Measurements from ENCODE around the gene PIP5K1C.
"Not testable (repeated sequence)": the region's sequence is repeated elsewhere in the genome, so short reads cannot be mapped to it uniquely, and the experiment has no call there.

PIP5K1C gene

GRCh38 chr19:3673506-3674439 is 26.5 kb downstream of the PIP5K1C start:
- no peak for DNase-seq (ENCODE audit: low read depth)

DNA sequence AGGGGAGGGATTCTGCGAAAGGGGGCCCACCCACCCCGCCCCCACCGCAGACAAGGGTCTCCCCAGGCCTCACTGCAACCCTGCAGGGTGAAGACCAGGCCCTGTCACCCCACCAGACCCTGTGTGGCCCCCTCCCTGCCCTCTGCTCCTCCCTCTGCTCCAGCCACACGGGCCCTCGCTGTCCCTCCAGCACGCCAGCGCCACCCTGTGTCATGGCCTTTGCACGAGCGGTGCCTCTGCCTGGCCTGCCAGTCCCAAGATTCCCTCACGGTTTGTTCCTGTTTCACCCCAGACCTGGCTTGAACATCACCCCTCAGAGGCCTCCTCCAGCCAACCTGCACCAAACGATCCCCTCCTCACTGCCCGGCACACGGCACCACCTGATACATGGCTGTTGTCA is 27.3 kb downstream of the PIP5K1C start:
- no peak for DNase-seq (ENCODE audit: low read depth)

GRCh38 chr19:3672575-3672948 is 27.7 kb downstream of the PIP5K1C start:
- no peak for DNase-seq (ENCODE audit: low read depth)

DNA sequence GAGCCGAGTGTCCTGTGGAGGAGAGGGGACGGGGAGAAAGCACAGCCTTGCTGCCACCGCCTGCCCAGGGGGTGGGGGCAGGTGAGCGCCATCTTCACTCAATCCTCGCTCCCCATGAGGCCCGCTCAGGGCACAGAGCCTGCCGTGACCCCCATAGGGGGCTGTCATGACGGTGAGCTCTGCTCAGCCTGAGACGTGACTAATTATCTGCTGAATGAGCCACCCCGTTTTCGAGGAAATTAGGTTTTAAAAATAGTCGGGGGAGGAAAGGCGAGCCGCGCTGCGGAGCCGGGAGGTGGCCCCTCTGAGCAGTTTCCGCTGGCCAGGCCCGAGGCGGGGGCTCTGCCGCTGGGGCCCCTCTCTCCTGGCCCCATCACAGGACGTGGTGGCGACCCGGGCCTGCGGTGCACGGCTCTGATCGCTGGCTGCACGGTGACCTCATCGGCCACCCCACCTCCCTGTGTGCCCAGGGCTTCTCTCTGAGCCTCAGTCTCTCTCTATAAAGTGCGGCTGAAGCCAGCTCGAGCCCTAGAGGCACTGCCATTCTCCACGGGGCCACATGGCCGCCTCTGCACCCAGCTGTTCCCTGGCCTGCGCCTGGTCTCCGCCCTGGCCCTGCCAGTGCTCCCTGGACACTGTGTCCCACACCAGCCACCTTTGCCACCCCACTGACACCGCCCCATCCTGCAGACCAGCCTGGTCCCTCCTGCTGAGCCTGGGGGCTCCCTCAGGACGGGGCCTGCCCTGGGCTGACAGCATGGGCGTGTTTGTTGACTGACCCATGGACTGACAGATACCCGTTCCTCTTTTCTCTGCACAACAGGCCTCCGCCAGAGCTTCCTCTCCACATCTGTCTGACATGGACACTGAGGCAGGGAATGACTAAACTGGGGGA is 28.3 kb downstream of the PIP5K1C start:
- no peak for DNase-seq (ENCODE audit: low read depth)

DNA sequence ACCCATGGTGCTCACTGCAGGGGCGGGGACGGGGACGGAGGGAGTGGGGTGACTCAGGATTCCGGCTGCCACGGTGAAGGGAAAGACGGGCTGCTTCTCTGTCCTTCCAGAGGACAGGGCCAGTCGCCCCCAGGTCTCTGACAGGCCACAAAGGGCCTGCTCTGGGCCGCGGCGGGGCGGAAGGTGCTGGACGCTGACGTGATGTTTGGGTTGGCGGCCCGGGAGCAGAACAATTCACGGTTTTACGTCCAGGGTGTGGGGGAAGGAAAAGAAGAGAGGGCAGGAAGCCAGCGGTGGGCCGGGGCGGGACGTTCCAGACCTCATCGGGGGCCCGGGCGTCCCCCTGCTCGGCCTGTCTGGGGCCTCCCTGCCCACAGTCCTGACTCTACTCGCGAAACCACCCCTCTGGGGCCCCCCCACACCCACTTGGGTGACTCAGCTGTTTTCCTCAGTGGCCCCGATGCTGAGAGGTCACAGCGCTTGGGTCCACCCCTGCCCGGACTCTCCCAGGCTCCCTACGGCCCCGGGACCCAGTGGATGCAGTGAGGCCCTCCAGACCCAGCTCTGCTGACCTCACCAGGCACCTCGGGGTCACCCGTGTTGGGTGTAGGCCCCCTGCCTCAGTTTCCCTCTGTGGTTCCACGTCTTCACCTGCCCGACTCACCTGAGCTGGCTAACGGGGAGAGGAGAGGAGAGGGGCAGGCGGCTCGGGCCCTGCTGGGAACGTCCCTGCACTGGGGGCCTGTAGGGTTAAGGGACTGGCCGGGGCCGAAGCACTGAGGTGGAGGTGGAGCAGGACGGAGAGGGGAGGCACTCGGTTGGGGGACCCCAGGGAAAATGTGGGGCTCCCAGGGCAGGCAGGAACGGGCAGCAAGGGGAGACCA is 29.2 kb downstream of the PIP5K1C start:
- peak; percentile 43 for DNase-seq (ENCODE audit: low read depth)

DNA sequence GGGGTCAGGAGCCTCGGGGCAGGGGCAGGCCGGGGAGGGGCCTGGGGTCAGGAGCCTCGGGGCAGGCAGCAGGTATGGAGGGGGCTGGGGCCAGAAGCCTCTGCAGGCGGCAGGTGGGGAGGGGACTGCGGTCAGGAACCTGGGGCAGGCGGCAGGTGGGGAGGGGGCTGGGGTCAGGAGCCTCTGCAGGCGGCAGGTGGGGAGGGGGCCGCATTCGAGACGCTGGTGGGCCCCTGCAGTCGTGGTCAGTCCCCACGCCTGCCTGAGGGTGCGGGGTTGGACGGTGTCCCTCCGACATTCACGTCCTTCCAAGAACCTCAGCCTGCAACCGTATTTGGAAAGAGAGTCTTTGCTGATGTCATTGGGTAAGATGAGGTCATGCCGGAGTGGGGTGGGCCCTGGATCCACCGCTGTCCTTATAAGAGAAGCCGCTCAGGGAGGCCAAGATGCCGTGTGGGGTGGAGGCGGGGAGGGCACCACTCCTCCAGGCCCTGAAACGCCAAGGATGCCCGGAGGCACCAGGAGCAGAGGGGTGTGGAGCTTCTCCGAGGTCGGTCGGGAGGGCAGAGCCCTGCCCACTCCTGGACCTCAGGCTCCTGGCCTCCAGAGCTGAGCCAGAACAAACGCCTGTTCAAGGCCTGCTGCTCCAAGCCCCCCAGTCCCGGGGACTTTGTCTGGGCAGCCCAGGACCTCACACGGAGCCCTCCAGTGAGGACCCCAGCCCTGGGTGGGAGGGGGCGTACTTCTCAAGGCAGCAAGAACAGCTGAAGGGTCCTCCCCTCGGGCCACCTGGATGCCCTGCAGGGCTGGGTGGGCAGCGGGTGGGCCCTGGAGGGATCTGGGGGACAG is 30.1 kb downstream of the PIP5K1C start:
- peak; percentile 87 for DNase-seq (ENCODE audit: low read depth)

GRCh38 chr19:3669082-3669946 is 31.0 kb downstream of the PIP5K1C start:
- no peak for DNase-seq (ENCODE audit: low read depth)

- DNase-seq (ENCODE audit: low read depth) = no peak
Observed at GRCh38 chr19:3668331-3669081, 31.8 kb downstream of the PIP5K1C start.

- DNase-seq (ENCODE audit: low read depth) = no peak
Observed at GRCh38 chr19:3667766-3668165, 32.5 kb downstream of the PIP5K1C start.

- DNase-seq (ENCODE audit: low read depth) = no peak
Observed at GRCh38 chr19:3667037-3667638, 33.1 kb downstream of the PIP5K1C start.

DNA sequence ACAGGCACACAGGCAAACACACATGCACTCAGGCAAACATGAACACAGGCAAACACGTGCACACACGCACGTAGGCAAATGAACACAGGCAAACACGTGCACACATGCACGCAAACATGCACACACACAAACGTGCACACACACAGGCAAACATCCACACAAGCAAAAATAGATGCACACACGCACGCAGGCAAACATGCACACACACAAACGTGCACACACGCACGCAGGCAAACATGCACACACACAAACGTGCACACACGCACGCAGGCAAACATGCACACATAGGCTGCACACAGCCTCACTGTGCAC is 33.8 kb downstream of the PIP5K1C start:
- not testable (repeated sequence) for DNase-seq (ENCODE audit: low read depth)

DNA sequence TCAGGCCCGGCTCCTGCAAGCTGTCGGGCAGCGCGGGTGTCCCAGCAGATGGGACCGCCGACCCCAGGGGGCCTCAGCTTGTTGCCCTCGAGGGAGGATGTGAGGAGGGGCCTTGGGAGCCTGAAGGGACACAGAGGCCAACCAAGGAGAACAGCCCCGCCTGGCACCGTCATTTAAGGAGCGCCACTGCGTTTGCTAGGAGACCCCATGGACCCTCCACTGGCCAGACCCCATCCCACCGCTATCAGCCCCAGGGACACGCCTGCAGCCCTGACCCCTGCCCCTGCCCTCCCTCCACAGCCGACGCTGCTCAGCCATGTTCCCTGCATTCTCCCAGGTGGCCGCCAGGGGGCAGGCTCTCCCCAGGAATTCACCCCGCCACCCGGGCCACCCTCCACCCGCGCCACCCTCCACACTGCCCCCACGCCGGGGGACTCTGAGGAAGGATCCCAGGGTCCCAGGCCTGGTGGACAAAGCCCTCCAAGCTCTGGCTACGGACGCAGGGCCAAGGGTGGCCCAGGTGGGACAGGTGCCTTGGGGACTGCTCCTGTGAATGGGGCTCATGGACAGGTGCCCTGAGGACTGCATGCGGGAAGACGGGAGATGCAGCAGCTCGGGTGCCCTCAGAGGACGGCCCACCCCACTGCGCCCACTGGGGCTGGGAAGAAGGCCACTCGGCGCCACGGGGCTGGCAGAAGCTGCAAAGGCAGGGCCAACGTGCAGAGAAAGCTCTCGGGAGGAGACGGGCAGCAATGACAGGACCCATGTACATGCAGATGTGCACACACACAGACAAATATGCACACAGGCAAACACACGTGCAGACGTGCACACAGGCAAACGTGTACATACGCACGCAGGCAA is 34.4 kb downstream of the PIP5K1C start:
- DNase-seq (ENCODE audit: low read depth) = no peak

- no peak for DNase-seq (ENCODE audit: low read depth)
Observed at GRCh38 chr19:3664879-3665642, 35.2 kb downstream of the PIP5K1C start.

- DNase-seq (ENCODE audit: low read depth) = no peak
Observed at GRCh38 chr19:3663838-3664237, 36.4 kb downstream of the PIP5K1C start.

GRCh38 chr19:3661284-3662238 is 38.7 kb downstream of the PIP5K1C start:
- no peak for DNase-seq (ENCODE audit: low read depth)

Data from fibroblast of the conjunctiva (primary cell).